Glutamatergic neuron (in vitro differentiated cells): ENCODE data around the gene TAF11L2. TPM values are rescaled to one million over a fixed set of nuclear protein-coding genes. Genes with fewer than 3 reads are reported as not detected.

ENCODE experiments used
- total RNA-seq: library from RNA; stranded (reverse); fragmentation: NEBNext Ultra II Directional; extraction: Animal tissue kit (Norgen Biotek cat#: 25700); gene quantifications from one replicate; pipeline ENCODE4 v1.2.1, GENCODE V29; 2021; ENCODE audit not compliant: unreplicated experiment

The TAF11L2 gene
- total RNA-seq, 1 donor from 2014 or later: not detected

Other genes with a start within 250 kb of the TAF11L2 start
- not detected for gene TAF11L3, start 20.1 kb downstream of the TAF11L2 start, total RNA-seq
- not detected for gene TAF11L4, start 23.6 kb downstream of the TAF11L2 start, total RNA-seq
- 0.83 TPM for gene TAF11L5, start 27.0 kb downstream of the TAF11L2 start, total RNA-seq
- gene TAF11L6, start 30.4 kb downstream of the TAF11L2 start, total RNA-seq: not detected
- 0.83 TPM for gene TAF11L7, start 87.5 kb downstream of the TAF11L2 start, total RNA-seq
- not detected for gene TAF11L8, start 92.7 kb downstream of the TAF11L2 start, total RNA-seq
- gene TAF11L9, start 96.2 kb downstream of the TAF11L2 start, total RNA-seq: 0.83 TPM
- gene TAF11L10, start 99.6 kb downstream of the TAF11L2 start, total RNA-seq: 0.83 TPM
- 3.7 TPM for gene TAF11L11, start 106.0 kb downstream of the TAF11L2 start, total RNA-seq
- gene TAF11L12, start 112.2 kb downstream of the TAF11L2 start, total RNA-seq: 2.4 TPM
- 1.3 TPM for gene TAF11L13, start 133.9 kb downstream of the TAF11L2 start, total RNA-seq
- gene TAF11L14, start 136.2 kb downstream of the TAF11L2 start, total RNA-seq: not detected